ENCODE measurements around the gene CD69.

DNA sequence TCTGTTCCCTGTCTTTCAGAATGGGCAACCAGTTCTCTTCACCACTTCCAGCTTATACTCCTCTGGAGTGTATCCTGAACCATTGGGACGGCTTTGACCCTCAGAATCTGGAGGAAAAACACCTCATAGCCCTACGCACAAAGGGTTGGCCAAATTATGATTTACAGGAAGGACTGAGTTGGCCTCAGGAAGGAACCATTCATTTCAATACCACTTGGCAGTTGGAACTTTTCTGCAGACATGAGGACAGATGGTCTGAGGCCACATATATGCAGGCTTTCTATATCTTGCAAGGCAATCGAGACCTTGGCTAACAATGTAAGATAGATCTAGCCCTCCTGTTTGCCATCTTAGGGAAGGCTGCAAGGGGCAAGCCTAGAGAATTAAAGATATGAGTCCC, 51.8 kb downstream of the CD69 start:
- TF ChIP-seq, protein P1, sequence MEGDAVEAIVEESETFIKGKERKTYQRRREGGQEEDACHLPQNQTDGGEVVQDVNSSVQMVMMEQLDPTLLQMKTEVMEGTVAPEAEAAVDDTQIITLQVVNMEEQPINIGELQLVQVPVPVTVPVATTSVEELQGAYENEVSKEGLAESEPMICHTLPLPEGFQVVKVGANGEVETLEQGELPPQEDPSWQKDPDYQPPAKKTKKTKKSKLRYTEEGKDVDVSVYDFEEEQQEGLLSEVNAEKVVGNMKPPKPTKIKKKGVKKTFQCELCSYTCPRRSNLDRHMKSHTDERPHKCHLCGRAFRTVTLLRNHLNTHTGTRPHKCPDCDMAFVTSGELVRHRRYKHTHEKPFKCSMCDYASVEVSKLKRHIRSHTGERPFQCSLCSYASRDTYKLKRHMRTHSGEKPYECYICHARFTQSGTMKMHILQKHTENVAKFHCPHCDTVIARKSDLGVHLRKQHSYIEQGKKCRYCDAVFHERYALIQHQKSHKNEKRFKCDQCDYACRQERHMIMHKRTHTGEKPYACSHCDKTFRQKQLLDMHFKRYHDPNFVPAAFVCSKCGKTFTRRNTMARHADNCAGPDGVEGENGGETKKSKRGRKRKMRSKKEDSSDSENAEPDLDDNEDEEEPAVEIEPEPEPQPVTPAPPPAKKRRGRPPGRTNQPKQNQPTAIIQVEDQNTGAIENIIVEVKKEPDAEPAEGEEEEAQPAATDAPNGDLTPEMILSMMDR (IDR thresholded peaks at IDR 0.05): no peak
- no peak for TF ChIP-seq EZH2 (IDR thresholded peaks at IDR 0.05; ENCODE audit: borderline replicate concordance, insufficient read depth, low read depth, low read length, poor library complexity, severe bottlenecking)
